ENCODE measurements around the gene RDX.

The RDX gene

DNA sequence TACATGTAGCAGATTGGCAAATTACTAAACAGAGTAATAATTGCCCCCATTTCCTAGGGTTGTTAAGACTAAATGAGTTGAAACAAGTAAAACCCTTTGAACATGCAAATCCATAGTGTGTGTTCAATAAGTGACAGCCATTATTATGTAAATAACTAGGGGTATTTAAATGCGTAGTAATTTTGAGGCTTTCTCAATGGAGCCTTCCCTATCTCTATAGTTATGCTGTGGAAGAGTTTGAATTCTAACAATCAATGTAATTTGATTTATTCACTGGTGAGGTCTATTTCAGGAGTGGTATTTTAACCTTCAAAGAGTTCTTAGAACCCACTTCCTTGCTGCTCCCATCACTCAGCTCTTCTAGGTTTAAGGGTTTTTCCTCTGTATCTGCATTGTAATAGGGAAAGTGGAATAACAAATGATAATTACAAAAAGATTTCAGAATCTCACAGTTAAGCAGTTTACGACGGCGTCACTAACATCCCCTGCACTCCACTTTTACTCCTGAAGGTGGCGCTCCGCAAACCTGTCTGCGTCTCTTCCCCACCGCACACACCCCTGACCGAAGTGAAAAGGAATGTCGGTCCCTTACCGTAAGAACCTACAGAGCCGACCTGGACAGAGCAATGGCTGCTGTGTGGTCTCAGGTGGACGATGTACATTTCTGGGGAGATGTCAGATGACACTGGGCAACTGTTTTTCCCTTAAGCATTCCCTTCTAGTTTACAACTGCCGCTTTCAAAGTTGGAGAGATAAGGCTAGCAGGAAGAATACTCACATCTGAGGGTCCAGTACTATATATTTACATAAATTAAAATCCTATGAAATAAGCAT is 122.4 kb downstream of the RDX start:
- DNase-seq (ENCODE audit: extremely low read depth, insufficient read length): no peak
- H3K36me3 ChIP-seq (ENCODE audit: control insufficient read depth, insufficient read depth, low read length): no peaks in the 10 kb centered on the region
- H3K4me3 ChIP-seq (replicated peaks; ENCODE audit: low read depth, low read length): no peak overlapping the region
- H3K27me3 ChIP-seq (replicated peaks; ENCODE audit: control insufficient read depth, insufficient read depth, low read length): no peaks in the 10 kb centered on the region
- TF ChIP-seq, protein P1, sequence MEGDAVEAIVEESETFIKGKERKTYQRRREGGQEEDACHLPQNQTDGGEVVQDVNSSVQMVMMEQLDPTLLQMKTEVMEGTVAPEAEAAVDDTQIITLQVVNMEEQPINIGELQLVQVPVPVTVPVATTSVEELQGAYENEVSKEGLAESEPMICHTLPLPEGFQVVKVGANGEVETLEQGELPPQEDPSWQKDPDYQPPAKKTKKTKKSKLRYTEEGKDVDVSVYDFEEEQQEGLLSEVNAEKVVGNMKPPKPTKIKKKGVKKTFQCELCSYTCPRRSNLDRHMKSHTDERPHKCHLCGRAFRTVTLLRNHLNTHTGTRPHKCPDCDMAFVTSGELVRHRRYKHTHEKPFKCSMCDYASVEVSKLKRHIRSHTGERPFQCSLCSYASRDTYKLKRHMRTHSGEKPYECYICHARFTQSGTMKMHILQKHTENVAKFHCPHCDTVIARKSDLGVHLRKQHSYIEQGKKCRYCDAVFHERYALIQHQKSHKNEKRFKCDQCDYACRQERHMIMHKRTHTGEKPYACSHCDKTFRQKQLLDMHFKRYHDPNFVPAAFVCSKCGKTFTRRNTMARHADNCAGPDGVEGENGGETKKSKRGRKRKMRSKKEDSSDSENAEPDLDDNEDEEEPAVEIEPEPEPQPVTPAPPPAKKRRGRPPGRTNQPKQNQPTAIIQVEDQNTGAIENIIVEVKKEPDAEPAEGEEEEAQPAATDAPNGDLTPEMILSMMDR (IDR thresholded peaks at IDR 0.05; ENCODE audit: insufficient read depth, low read length, poor library complexity, severe bottlenecking): peak; percentile 86

GRCh38 chr11:110172468-110173065 is 123.8 kb downstream of the RDX start:
- TF ChIP-seq, protein P1 (IDR thresholded peaks at IDR 0.05; ENCODE audit: insufficient read depth, low read length, poor library complexity, severe bottlenecking): no peak
- no peaks in the 10 kb centered on the region for H3K36me3 ChIP-seq (ENCODE audit: control insufficient read depth, insufficient read depth, low read length)
- DNase-seq (ENCODE audit: extremely low read depth, insufficient read length): no peak

DNA sequence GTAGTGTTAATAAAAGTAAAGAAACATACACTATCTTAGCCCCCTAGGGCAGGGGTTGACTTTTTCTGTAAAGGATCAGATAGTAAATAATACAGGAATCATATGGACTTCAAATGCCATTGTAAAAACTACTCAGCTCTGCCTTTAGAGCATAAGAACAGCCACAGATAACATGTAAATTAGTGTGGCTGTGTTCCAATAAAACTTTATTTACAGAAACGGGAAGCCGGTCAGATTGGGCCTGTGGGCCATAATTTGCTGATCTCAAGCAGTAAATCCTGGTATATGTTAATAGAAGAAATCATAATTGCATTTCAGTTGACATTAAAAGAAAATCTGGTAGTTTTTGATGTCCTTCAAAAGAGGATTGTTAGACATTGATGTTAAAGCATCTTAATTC is 126.7 kb downstream of the RDX start:
- DNase-seq (ENCODE audit: extremely low read depth, insufficient read length): no peak
- no peaks in the 10 kb centered on the region for H3K27me3 ChIP-seq (replicated peaks; ENCODE audit: control insufficient read depth, insufficient read depth, low read length)
- TF ChIP-seq, protein P1 (IDR thresholded peaks at IDR 0.05; ENCODE audit: insufficient read depth, low read length, poor library complexity, severe bottlenecking): no peak
- no peak overlapping the region for H3K4me3 ChIP-seq (replicated peaks; ENCODE audit: low read depth, low read length)
- H3K36me3 ChIP-seq (ENCODE audit: control insufficient read depth, insufficient read depth, low read length): peaks cover 6% of the 10 kb centered on the region

More at GRCh38 chr11:110172468-110173065, 123.8 kb downstream of the RDX start:
- no peak overlapping the region for H3K4me3 ChIP-seq (replicated peaks; ENCODE audit: low read depth, low read length)
- H3K27me3 ChIP-seq (replicated peaks; ENCODE audit: control insufficient read depth, insufficient read depth, low read length): no peaks in the 10 kb centered on the region

DNA sequence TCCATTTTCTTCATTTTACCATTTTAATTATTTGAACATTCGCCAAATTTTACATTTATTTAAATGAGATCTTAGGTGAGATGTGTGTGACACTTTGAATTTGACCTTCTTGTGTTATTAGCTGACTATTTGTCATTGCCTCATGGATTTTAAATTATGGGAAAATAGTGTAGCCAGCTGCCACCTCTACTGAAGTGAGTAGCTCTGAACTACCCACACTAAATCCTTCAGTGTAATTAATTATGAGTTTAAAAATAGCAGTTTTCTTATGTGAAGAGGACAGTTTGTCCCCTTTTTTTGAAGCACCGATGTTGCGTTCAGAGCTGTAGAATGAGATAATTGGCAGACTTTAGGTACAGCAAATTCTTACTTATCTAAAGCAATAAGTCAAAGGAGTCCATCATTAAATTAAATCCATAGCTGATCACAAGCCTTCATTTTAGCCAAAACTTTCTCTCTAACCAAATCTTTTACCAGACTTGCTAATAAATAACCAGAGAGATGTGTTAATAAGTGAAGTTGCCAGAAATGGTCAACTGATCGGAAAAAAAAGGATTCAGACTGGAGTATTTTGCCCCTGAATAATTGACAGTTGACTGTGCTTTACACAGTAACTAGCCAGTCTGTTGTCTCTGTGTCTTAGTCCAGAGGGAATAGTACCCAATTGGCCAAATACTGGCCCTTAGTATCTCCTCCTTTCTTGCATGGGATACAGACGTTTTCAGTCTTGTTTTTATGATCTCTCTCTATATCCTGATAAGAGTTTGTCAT is 128.2 kb downstream of the RDX start:
- no peak for DNase-seq (ENCODE audit: extremely low read depth, insufficient read length)
- H3K4me3 ChIP-seq (replicated peaks; ENCODE audit: low read depth, low read length): no peak overlapping the region
- no peaks in the 10 kb centered on the region for H3K27me3 ChIP-seq (replicated peaks; ENCODE audit: control insufficient read depth, insufficient read depth, low read length)
- TF ChIP-seq, protein P1 (IDR thresholded peaks at IDR 0.05; ENCODE audit: insufficient read depth, low read length, poor library complexity, severe bottlenecking): no peak
- peaks cover 10% of the 10 kb centered on the region for H3K36me3 ChIP-seq (ENCODE audit: control insufficient read depth, insufficient read depth, low read length)

DNA sequence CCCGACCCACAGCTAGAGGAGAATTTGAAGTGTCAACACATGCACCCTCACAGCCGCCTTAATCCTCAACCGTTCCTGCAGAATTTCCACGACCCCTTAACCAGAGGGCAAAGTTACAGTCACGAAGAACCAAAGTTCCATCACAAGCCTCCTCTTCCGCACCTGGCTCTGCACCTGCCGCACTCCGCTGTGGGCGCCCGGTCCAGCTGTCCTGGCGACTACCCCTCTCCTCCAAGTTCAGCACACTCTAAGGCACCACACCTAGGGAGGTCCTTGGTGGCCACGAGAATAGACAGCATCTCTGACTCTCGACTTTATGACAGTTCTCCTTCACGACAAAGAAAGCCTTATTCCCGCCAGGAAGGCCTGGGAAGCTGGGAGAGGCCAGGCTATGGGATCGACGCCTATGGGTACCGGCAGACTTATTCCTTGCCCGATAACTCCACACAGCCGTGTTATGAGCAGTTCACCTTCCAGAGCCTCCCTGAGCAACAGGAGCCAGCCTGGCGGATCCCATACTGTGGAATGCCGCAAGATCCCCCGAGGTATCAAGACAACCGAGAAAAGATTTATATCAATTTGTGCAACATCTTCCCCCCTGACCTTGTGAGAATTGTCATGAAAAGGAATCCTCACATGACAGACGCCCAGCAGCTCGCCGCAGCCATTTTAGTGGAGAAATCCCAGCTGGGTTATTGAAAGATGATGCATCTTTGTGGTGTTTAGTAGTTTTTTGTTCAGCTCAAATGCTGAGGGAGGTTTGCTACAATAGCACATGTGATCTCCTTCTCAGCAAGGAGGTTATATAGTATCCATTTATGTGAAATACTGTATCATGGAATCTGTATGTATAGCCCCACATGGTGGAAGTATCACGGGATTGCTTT is 131.1 kb downstream of the RDX start:
- TF ChIP-seq, protein P1 (IDR thresholded peaks at IDR 0.05; ENCODE audit: insufficient read depth, low read length, poor library complexity, severe bottlenecking): no peak
- Histone ChIP-seq H3K27me3 (replicated peaks; ENCODE audit: control insufficient read depth, insufficient read depth, low read length) (no peaks in the 10 kb centered on the region), H3K4me3 (replicated peaks; ENCODE audit: low read depth, low read length) (no peak overlapping the region), H3K36me3 (ENCODE audit: control insufficient read depth, insufficient read depth, low read length) (peaks cover 11% of the 10 kb centered on the region)
- no peak for DNase-seq (ENCODE audit: extremely low read depth, insufficient read length)
